ENCODE results near the gene DYNC2LI1.

DYNC2LI1 gene

DNA sequence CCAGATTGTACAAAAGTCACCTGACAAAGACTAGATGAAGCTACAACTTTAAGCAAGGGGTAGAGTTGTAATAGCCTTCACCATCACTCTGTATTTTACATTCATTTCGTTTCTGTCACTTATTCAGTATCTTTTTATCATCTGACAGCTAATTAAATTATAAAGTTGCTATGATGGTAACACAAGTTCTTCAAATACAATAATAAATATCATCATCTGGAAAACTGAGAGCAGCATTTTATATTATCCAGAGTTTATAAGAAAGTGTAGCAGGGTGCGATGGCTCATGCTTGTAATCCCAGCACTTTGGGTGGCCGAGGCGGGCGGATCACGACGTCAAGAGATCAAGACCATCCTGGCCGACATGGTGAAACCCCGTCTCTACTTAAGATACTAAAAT is 21.1 kb downstream of the DYNC2LI1 start:
- no peak for TF ChIP-seq ISL1 (CRISPR knock-in tag; IDR thresholded peaks at IDR 0.05)
- TF ChIP-seq, protein P1, sequence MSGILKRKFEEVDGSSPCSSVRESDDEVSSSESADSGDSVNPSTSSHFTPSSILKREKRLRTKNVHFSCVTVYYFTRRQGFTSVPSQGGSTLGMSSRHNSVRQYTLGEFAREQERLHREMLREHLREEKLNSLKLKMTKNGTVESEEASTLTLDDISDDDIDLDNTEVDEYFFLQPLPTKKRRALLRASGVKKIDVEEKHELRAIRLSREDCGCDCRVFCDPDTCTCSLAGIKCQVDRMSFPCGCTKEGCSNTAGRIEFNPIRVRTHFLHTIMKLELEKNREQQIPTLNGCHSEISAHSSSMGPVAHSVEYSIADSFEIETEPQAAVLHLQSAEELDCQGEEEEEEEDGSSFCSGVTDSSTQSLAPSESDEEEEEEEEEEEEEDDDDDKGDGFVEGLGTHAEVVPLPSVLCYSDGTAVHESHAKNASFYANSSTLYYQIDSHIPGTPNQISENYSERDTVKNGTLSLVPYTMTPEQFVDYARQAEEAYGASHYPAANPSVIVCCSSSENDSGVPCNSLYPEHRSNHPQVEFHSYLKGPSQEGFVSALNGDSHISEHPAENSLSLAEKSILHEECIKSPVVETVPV (CRISPR knock-in tag; IDR thresholded peaks at IDR 0.05), result no peak
- TF ChIP-seq TOX (CRISPR knock-in tag; IDR thresholded peaks at IDR 0.05; ENCODE audit: borderline replicate concordance), result no peak
- TF ChIP-seq PPARA (CRISPR knock-in tag; IDR thresholded peaks at IDR 0.05; ENCODE audit: borderline replicate concordance), result no peak
- TF ChIP-seq ARNTL (CRISPR knock-in tag; IDR thresholded peaks at IDR 0.05; ENCODE audit: borderline replicate concordance, low read depth), result no peak
- TF ChIP-seq, protein P2, sequence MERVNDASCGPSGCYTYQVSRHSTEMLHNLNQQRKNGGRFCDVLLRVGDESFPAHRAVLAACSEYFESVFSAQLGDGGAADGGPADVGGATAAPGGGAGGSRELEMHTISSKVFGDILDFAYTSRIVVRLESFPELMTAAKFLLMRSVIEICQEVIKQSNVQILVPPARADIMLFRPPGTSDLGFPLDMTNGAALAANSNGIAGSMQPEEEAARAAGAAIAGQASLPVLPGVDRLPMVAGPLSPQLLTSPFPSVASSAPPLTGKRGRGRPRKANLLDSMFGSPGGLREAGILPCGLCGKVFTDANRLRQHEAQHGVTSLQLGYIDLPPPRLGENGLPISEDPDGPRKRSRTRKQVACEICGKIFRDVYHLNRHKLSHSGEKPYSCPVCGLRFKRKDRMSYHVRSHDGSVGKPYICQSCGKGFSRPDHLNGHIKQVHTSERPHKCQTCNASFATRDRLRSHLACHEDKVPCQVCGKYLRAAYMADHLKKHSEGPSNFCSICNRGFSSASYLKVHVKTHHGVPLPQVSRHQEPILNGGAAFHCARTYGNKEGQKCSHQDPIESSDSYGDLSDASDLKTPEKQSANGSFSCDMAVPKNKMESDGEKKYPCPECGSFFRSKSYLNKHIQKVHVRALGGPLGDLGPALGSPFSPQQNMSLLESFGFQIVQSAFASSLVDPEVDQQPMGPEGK (CRISPR knock-in tag; IDR thresholded peaks at IDR 0.05; ENCODE audit: borderline replicate concordance), result no peak
- TF ChIP-seq, protein P3, sequence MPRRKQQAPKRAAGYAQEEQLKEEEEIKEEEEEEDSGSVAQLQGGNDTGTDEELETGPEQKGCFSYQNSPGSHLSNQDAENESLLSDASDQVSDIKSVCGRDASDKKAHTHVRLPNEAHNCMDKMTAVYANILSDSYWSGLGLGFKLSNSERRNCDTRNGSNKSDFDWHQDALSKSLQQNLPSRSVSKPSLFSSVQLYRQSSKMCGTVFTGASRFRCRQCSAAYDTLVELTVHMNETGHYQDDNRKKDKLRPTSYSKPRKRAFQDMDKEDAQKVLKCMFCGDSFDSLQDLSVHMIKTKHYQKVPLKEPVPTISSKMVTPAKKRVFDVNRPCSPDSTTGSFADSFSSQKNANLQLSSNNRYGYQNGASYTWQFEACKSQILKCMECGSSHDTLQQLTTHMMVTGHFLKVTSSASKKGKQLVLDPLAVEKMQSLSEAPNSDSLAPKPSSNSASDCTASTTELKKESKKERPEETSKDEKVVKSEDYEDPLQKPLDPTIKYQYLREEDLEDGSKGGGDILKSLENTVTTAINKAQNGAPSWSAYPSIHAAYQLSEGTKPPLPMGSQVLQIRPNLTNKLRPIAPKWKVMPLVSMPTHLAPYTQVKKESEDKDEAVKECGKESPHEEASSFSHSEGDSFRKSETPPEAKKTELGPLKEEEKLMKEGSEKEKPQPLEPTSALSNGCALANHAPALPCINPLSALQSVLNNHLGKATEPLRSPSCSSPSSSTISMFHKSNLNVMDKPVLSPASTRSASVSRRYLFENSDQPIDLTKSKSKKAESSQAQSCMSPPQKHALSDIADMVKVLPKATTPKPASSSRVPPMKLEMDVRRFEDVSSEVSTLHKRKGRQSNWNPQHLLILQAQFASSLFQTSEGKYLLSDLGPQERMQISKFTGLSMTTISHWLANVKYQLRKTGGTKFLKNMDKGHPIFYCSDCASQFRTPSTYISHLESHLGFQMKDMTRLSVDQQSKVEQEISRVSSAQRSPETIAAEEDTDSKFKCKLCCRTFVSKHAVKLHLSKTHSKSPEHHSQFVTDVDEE (CRISPR knock-in tag; IDR thresholded peaks at IDR 0.05), result no peak
- TF ChIP-seq TCF4 (CRISPR knock-in tag; IDR thresholded peaks at IDR 0.05; ENCODE audit: borderline replicate concordance), result no peak
- no peak for TF ChIP-seq OSR1 (CRISPR knock-in tag; IDR thresholded peaks at IDR 0.05)
- no peak for TF ChIP-seq ZNF8 (CRISPR knock-in tag; IDR thresholded peaks at IDR 0.05)
- no peak for TF ChIP-seq RARB (CRISPR knock-in tag; IDR thresholded peaks at IDR 0.05)
- no peak for TF ChIP-seq ZFP30 (CRISPR knock-in tag; IDR thresholded peaks at IDR 0.05)
- no peak for TF ChIP-seq ZNF565 (CRISPR knock-in tag; conservative IDR thresholded peaks at IDR 0.05; ENCODE audit: low read depth)
- ATAC-seq, result no peak

- TF ChIP-seq GLIS3 (CRISPR knock-in tag; IDR thresholded peaks at IDR 0.05), result no peak
- no peak for TF ChIP-seq ISL1 (CRISPR knock-in tag; IDR thresholded peaks at IDR 0.05)
- no peak for TF ChIP-seq ZFP30 (CRISPR knock-in tag; IDR thresholded peaks at IDR 0.05)
- TF ChIP-seq RARB (CRISPR knock-in tag; IDR thresholded peaks at IDR 0.05), result no peak
- no peak for TF ChIP-seq ZFP3 (CRISPR knock-in tag; IDR thresholded peaks at IDR 0.05)
- TF ChIP-seq CREB5 (CRISPR knock-in tag; IDR thresholded peaks at IDR 0.05; ENCODE audit: low read depth), result no peak
- no peak for TF ChIP-seq CSDC2 (CRISPR knock-in tag; IDR thresholded peaks at IDR 0.05)
- TF ChIP-seq TCF4 (CRISPR knock-in tag; IDR thresholded peaks at IDR 0.05; ENCODE audit: borderline replicate concordance), result no peak
- TF ChIP-seq, protein P4, sequence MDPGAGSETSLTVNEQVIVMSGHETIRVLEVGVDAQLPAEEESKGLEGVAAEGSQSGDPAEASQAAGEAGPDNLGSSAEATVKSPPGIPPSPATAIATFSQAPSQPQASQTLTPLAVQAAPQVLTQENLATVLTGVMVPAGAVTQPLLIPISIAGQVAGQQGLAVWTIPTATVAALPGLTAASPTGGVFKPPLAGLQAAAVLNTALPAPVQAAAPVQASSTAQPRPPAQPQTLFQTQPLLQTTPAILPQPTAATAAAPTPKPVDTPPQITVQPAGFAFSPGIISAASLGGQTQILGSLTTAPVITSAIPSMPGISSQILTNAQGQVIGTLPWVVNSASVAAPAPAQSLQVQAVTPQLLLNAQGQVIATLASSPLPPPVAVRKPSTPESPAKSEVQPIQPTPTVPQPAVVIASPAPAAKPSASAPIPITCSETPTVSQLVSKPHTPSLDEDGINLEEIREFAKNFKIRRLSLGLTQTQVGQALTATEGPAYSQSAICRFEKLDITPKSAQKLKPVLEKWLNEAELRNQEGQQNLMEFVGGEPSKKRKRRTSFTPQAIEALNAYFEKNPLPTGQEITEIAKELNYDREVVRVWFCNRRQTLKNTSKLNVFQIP (CRISPR knock-in tag; IDR thresholded peaks at IDR 0.05; ENCODE audit: borderline replicate concordance, low read depth), result no peak
- no peak for TF ChIP-seq OSR1 (CRISPR knock-in tag; IDR thresholded peaks at IDR 0.05)
- TF ChIP-seq, protein P2 (CRISPR knock-in tag; IDR thresholded peaks at IDR 0.05; ENCODE audit: borderline replicate concordance), result no peak
- TF ChIP-seq ZC3H10 (CRISPR knock-in tag; IDR thresholded peaks at IDR 0.05), result no peak
- TF ChIP-seq ESRRG (CRISPR knock-in tag; IDR thresholded peaks at IDR 0.05), result no peak
- TF ChIP-seq ZNF8 (CRISPR knock-in tag; IDR thresholded peaks at IDR 0.05), result no peak
- no peak for TF ChIP-seq ZNF565 (CRISPR knock-in tag; conservative IDR thresholded peaks at IDR 0.05; ENCODE audit: low read depth)
- TF ChIP-seq, protein P1 (CRISPR knock-in tag; IDR thresholded peaks at IDR 0.05), result no peak
- no peak for TF ChIP-seq SNAI2 (CRISPR knock-in tag; IDR thresholded peaks at IDR 0.05)
- no peak for TF ChIP-seq TOX (CRISPR knock-in tag; IDR thresholded peaks at IDR 0.05; ENCODE audit: borderline replicate concordance)
- ATAC-seq, result no peak
These were observed 22.4 kb downstream of the DYNC2LI1 start for GRCh38 chr2:43796206-43796605.
